ENCODE results near the gene KBTBD7. TPM values are rescaled to one million over a fixed set of nuclear protein-coding genes. Genes with fewer than 3 reads are reported as not detected.
"Not testable (repeated sequence)": the region's sequence is repeated elsewhere in the genome, so short reads cannot be mapped to it uniquely, and the experiment has no call there.

Gene KBTBD7
- total and polyA plus RNA-seq, 2 donors (not counting 1 experiment from before 2014, with no cell fraction given), result 0.73 to 9.2 TPM

DNA sequence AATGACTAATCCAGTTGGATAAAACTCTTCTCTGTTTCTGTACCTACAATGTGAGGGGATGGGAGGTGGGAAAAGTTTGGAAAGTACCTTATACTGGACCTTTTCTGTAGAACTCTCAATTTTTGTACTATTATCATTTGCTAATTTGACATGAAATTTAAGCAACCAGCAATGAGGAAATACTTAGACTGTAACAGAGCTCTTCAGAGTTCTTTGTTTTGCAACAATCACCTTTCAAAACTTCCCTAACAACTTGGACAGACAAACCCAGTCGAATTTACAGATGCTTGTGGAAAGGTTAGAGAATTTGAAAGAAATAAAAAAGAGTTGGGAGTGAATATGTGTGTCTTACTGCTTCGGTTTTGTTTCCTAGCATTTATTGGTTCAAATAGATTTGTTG is 16.8 kb downstream of the KBTBD7 start:
- intact Hi-C loops (cut with micrococcal nuclease), result no loop called here
- Histone ChIP-seq H3K9ac (ENCODE audit: low read length) (no peak overlapping the region), H3K27ac (ENCODE audit: low read length in 2 of 2) (no peak overlapping the region), H3K4me2 (replicated peaks; ENCODE audit: low read depth, low read length, poor library complexity, severe bottlenecking) (no peak overlapping the region), H3K9me3 (ENCODE audit: control extremely low read depth in 1 of 3, control insufficient read depth in 2 of 3, insufficient read depth in 1 of 3, low read length in 2 of 3) (peaks cover 0 to 14% (median 10%) of the 10 kb centered on the region in 3 donors), H2AFZ (ENCODE audit: insufficient read depth, low read depth, low read length, poor library complexity, severe bottlenecking) (no peak overlapping the region), H4K20me1 (ENCODE audit: control insufficient read depth, insufficient read depth, low read length, poor library complexity, severe bottlenecking) (no peaks in the 10 kb centered on the region), H3K4me3 (ENCODE audit: control extremely low read depth in 1 of 5, extremely low read depth in 1 of 5, insufficient read depth in 1 of 5, low read depth in 2 of 5, low read length in 4 of 5) (no peak overlapping the region), H3K4me1 (ENCODE audit: control insufficient read depth in 2 of 2, insufficient read depth in 2 of 2, low read length in 2 of 2) (no peaks in the 10 kb centered on the region), H3K27me3 (replicated peaks in 1 of 4; ENCODE audit: control extremely low read depth in 1 of 4, control insufficient read depth in 3 of 4, insufficient read depth in 4 of 4, low read length in 3 of 4) (no peaks in the 10 kb centered on the region), H3K36me3 (replicated peaks in 1 of 2; ENCODE audit: control extremely low read depth in 1 of 2, control insufficient read depth in 1 of 2, extremely low read depth in 1 of 2, insufficient read depth in 2 of 2, low read length in 1 of 2) (peaks cover 0 to 2% of the 10 kb centered on the region in 2 experiments), H3K79me2 (ENCODE audit: control insufficient read depth, insufficient read depth, low read length) (no peaks in the 10 kb centered on the region)
- POLR2A ChIA-PET, result no interaction called here
- ATAC-seq (ENCODE audit: low read depth) (no peak), DNase-seq (no peak)
- Mint-ChIP-seq H3K4me3 (no peak overlapping the region), H3K27ac (no peak overlapping the region), H3K4me1 (no peaks in the 10 kb centered on the region), H3K9me3 (ENCODE audit: insufficient read depth) (peaks cover 3% of the 10 kb centered on the region), H3K27me3 (no peaks in the 10 kb centered on the region)
- WGBS (ENCODE audit: insufficient coverage), result no CpG with 5 or more reads among the region's 2 CpGs
- TF ChIP-seq, protein P1, sequence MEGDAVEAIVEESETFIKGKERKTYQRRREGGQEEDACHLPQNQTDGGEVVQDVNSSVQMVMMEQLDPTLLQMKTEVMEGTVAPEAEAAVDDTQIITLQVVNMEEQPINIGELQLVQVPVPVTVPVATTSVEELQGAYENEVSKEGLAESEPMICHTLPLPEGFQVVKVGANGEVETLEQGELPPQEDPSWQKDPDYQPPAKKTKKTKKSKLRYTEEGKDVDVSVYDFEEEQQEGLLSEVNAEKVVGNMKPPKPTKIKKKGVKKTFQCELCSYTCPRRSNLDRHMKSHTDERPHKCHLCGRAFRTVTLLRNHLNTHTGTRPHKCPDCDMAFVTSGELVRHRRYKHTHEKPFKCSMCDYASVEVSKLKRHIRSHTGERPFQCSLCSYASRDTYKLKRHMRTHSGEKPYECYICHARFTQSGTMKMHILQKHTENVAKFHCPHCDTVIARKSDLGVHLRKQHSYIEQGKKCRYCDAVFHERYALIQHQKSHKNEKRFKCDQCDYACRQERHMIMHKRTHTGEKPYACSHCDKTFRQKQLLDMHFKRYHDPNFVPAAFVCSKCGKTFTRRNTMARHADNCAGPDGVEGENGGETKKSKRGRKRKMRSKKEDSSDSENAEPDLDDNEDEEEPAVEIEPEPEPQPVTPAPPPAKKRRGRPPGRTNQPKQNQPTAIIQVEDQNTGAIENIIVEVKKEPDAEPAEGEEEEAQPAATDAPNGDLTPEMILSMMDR (IDR thresholded peaks at IDR 0.05), result no peak
- TF ChIP-seq EZH2 (IDR thresholded peaks at IDR 0.05; ENCODE audit: borderline replicate concordance, insufficient read depth, low read depth, low read length, poor library complexity, severe bottlenecking), result no peak
- CTCF ChIA-PET, result no interaction called here

DNA sequence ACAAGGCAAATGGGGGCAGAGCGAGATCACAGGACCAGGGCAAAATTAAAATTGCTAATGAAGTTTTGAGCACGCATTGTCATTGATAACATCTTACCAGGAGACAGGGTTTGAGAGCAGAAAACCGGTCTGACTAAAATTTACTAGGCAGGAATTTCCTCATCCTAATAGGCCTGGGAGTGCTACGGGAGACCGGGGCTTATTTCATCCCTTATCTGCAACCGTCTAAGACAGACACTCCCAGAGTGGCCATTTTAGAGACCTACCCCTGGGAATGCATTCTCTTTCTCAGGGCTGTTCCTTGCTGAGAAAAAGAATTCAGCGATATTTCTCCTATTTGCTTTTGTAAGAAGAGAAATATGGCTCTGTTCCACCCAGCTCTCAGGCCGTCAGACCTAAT is 18.8 kb downstream of the KBTBD7 start:
- H3K36me3 ChIP-seq (replicated peaks in 1 of 2; ENCODE audit: control extremely low read depth in 1 of 2, control insufficient read depth in 1 of 2, extremely low read depth in 1 of 2, insufficient read depth in 2 of 2, low read length in 1 of 2); DNase-seq; POLR2A ChIA-PET; H3K27ac Mint-ChIP-seq; CTCF ChIA-PET; H3K4me2 ChIP-seq (replicated peaks; ENCODE audit: low read depth, low read length, poor library complexity, severe bottlenecking); H2AFZ ChIP-seq (ENCODE audit: insufficient read depth, low read depth, low read length, poor library complexity, severe bottlenecking); H3K4me1 Mint-ChIP-seq; H4K20me1 ChIP-seq (ENCODE audit: control insufficient read depth, insufficient read depth, low read length, poor library complexity, severe bottlenecking); H3K9me3 Mint-ChIP-seq (ENCODE audit: insufficient read depth); H3K4me3 ChIP-seq (ENCODE audit: control extremely low read depth in 1 of 5, extremely low read depth in 1 of 5, insufficient read depth in 1 of 5, low read depth in 2 of 5, low read length in 4 of 5); H3K4me1 ChIP-seq (ENCODE audit: control insufficient read depth in 2 of 2, insufficient read depth in 2 of 2, low read length in 2 of 2); intact Hi-C loops (cut with micrococcal nuclease); H3K27ac ChIP-seq (ENCODE audit: low read length in 2 of 2); H3K79me2 ChIP-seq (ENCODE audit: control insufficient read depth, insufficient read depth, low read length); H3K9ac ChIP-seq (ENCODE audit: low read length); H3K27me3 ChIP-seq (replicated peaks in 1 of 4; ENCODE audit: control extremely low read depth in 1 of 4, control insufficient read depth in 3 of 4, insufficient read depth in 4 of 4, low read length in 3 of 4); H3K27me3 Mint-ChIP-seq; H3K4me3 Mint-ChIP-seq; ATAC-seq (ENCODE audit: low read depth): not testable (repeated sequence)
- peaks cover 0 to 20% (median 10%) of the 10 kb centered on the region in 3 donors for H3K9me3 ChIP-seq (ENCODE audit: control extremely low read depth in 1 of 3, control insufficient read depth in 2 of 3, insufficient read depth in 1 of 3, low read length in 2 of 3)
- 100% methylated on average over 4 of the region's 8 CpGs for WGBS (ENCODE audit: insufficient coverage)

Measured in B cell (primary cell).